A549 (cell line): ENCODE data around the gene IBSP. TPM values are rescaled to one million over a fixed set of nuclear protein-coding genes. Genes with fewer than 3 reads are reported as not detected.

ENCODE experiments used
- ATAC-seq, 2 experiments: fragments of 200-7000 bp in 1 of 2; fragments of >200 bp in 1 of 2; cut with Nextera tagmentation in 1 of 2; cut with Tn5 transposase in 1 of 2; 3 replicates each; pipeline versions ENCODE4 v1.8.0 to v1.9.1; 2018 to 2020; ENCODE audit warnings: mild to moderate bottlenecking in 1 of 2, moderate library complexity in 1 of 2
- CTCF ChIA-PET: fragments of 300-600 bp; sonication (Branson Sonifier 250); formaldehyde crosslinking; extraction: SDS; loops from one replicate; lab custom pipeline; 2021; ENCODE audit warnings: antibody characterized with exemption, inconsistent platforms; lab: Yijun Ruan, JAX
- POLR2A ChIA-PET: fragments of 350-600 bp; formaldehyde crosslinking; extraction: SDS; loops from one replicate; lab custom pipeline; 2021; ENCODE audit warnings: antibody characterized with exemption, inconsistent platforms; lab: Yijun Ruan, JAX
- DNase-seq, 2 experiments: peaks; one replicate each; pipeline versions ENCODE4 v3.0.0 to v3.0.0-alpha.2; 2011 to 2016; ENCODE audit warnings: low read depth in 1 of 2, low spot score in 1 of 2
- FAIRE-seq: peaks from 2 replicates; lab custom pipeline; 2011; peaks lifted over from hg19 to GRCh38; lab: Jason Lieb, UNC
- H3K27ac ChIP-seq, 2 experiments: fragments of >200 bp; sonication (Bioruptor Twin); formaldehyde crosslinking; 3 replicates each; pipeline ENCODE4 v1.5.1; 2016 to 2017
- H3K4me1 ChIP-seq: fragments of >200 bp; sonication (Bioruptor Twin); formaldehyde crosslinking; 3 replicates; pipeline ENCODE4 v1.6.1; 2016
- H3K4me2 ChIP-seq: fragments of >200 bp; sonication (Bioruptor Twin); formaldehyde crosslinking; 3 replicates; pipeline ENCODE4 v1.6.1; 2016
- H3K4me3 ChIP-seq: fragments of >200 bp; sonication (Bioruptor Twin); formaldehyde crosslinking; 3 replicates; pipeline ENCODE4 v1.5.1; 2016
- H3K9me3 ChIP-seq: fragments of >200 bp; sonication (Bioruptor Twin); formaldehyde crosslinking; 3 replicates; pipeline ENCODE4 v1.6.1; 2016
- ATOH8 ChIP-seq: fragments of 250-450 bp; sonication (Bioruptor Pico); IDR thresholded peaks from 2 replicates; pipeline ENCODE4 v1.5.0; 2020; ENCODE audit warnings: low read depth, mild to moderate bottlenecking, moderate library complexity
- BCL3 ChIP-seq: fragments of >200 bp; sonication (Bioruptor Twin); formaldehyde crosslinking; IDR thresholded peaks from 3 replicates; pipeline ENCODE4 v1.6.1; 2016
- CBX2 ChIP-seq: fragments of 200-600 bp; sonication (generic); IDR thresholded peaks from 2 replicates; pipeline ENCODE4 v1.6.1; 2016; ENCODE audit warnings: low read depth, mild to moderate bottlenecking, borderline replicate concordance
- CHD2 ChIP-seq: fragments of 150-350 bp; IDR thresholded peaks from 2 replicates; pipeline ENCODE4 v1.6.1; 2014; ENCODE audit warnings: low read length; ENCODE audit not compliant: partially characterized antibody
- E2F6 ChIP-seq: IDR thresholded peaks from 2 replicates; pipeline ENCODE4 v1.6.1; 2012; ENCODE audit warnings: low read depth, borderline replicate concordance
- EHF ChIP-seq: fragments of 250-450 bp; sonication (Bioruptor Pico); IDR thresholded peaks from 2 replicates; pipeline ENCODE4 v1.5.0; 2020; ENCODE audit warnings: mild to moderate bottlenecking
- EP300 ChIP-seq, 2 experiments: fragments of >200 bp; sonication (Bioruptor Twin); formaldehyde crosslinking; IDR thresholded peaks; 2 replicates in 1 of 2; 3 replicates in 1 of 2; pipeline ENCODE4 v1.6.1; 2016 to 2017
- ESRRA ChIP-seq: fragments of 150-350 bp; IDR thresholded peaks from 2 replicates; pipeline ENCODE4 v1.6.1; 2014; ENCODE audit warnings: mild to moderate bottlenecking, low read length, borderline replicate concordance
- FOSL2 ChIP-seq, 2 experiments: fragments of 450-650 bp in 1 of 2; fragments of >200 bp in 1 of 2; sonication (Bioruptor Twin) in 1 of 2; formaldehyde crosslinking; IDR thresholded peaks; 2 replicates each; pipeline versions ENCODE4 v1.5.0 to v1.6.1; 2016 to 2020; ENCODE audit warnings: mild to moderate bottlenecking in 1 of 2, moderate library complexity in 1 of 2
- GATA3 ChIP-seq: IDR thresholded peaks from 2 replicates; pipeline ENCODE4 v1.6.1; 2012; ENCODE audit warnings: borderline replicate concordance
- HDAC2 ChIP-seq: fragments of 200-600 bp; sonication (generic); IDR thresholded peaks from 2 replicates; pipeline ENCODE4 v1.6.1; 2016
- HEYL ChIP-seq: fragments of 250-450 bp; sonication (Bioruptor Pico); IDR thresholded peaks from 2 replicates; pipeline ENCODE4 v1.8.0; 2021; ENCODE audit warnings: mild to moderate bottlenecking, moderate library complexity
- HOXA7 ChIP-seq: fragments of 250-450 bp; sonication (Bioruptor Pico); IDR thresholded peaks from 2 replicates; pipeline ENCODE4 v1.5.0; 2020; ENCODE audit warnings: mild to moderate bottlenecking, moderate library complexity
- HOXB13 ChIP-seq: fragments of 250-450 bp; sonication (Bioruptor Pico); IDR thresholded peaks from 2 replicates; pipeline ENCODE4 v1.5.0; 2020; ENCODE audit warnings: low read depth, mild to moderate bottlenecking, moderate library complexity
- HOXB5 ChIP-seq: fragments of 250-450 bp; sonication (Bioruptor Pico); IDR thresholded peaks from 2 replicates; pipeline ENCODE4 v1.5.0; 2020; ENCODE audit warnings: mild to moderate bottlenecking, moderate library complexity
- JUNB ChIP-seq: fragments of >200 bp; sonication (Bioruptor Twin); formaldehyde crosslinking; IDR thresholded peaks from 2 replicates; pipeline ENCODE4 v1.6.1; 2016
- KDM1A ChIP-seq: fragments of 200-600 bp; sonication (generic); IDR thresholded peaks from 2 replicates; pipeline ENCODE4 v1.6.1; 2016; ENCODE audit warnings: low read depth, mild to moderate bottlenecking
- MAX ChIP-seq: IDR thresholded peaks from 2 replicates; pipeline ENCODE4 v1.6.1; 2012
- MYC ChIP-seq: IDR thresholded peaks from 2 replicates; pipeline ENCODE4 v1.6.1; 2012; ENCODE audit warnings: mild to moderate bottlenecking, inconsistent platforms, low read length, improper control_type of control experiment, borderline replicate concordance
- NFE2L2 ChIP-seq: fragments of 150-350 bp; conservative IDR thresholded peaks from 2 replicates; pipeline ENCODE4 v1.6.1; 2014; ENCODE audit warnings: low read length
- PHF8 ChIP-seq: fragments of 200-600 bp; sonication (generic); IDR thresholded peaks from 2 replicates; pipeline ENCODE4 v1.6.1; 2016; ENCODE audit warnings: low read depth, mild to moderate bottlenecking, antibody characterized with exemption, moderate library complexity, borderline replicate concordance
- POLR2A ChIP-seq: IDR thresholded peaks from 2 replicates; pipeline ENCODE4 v1.6.1; 2012; ENCODE audit warnings: mild to moderate bottlenecking, low read length
- POLR2AphosphoS2 ChIP-seq: conservative IDR thresholded peaks from 2 replicates; pipeline ENCODE4 v1.6.1; 2012; ENCODE audit warnings: low read length, improper control_type of control experiment, inconsistent platforms
- RNF2 ChIP-seq: fragments of 200-600 bp; sonication (generic); IDR thresholded peaks from 2 replicates; pipeline ENCODE4 v1.6.1; 2016; ENCODE audit warnings: low read depth, mild to moderate bottlenecking, antibody characterized with exemption, moderate library complexity, borderline replicate concordance
- USF2 ChIP-seq: fragments of 450-650 bp; IDR thresholded peaks from 2 replicates; pipeline ENCODE4 v1.6.1; 2014; ENCODE audit warnings: antibody characterized with exemption
- ZC3H11A ChIP-seq: fragments of 450-650 bp; IDR thresholded peaks from 2 replicates; pipeline ENCODE4 v1.6.1; 2014; ENCODE audit warnings: antibody characterized with exemption, mild to moderate bottlenecking
- ZFP36 ChIP-seq: fragments of 450-650 bp; IDR thresholded peaks from 2 replicates; pipeline ENCODE4 v1.6.1; 2014; ENCODE audit warnings: borderline replicate concordance; ENCODE audit not compliant: partially characterized antibody
- ZNF302 ChIP-seq: fragments of 250-450 bp; sonication (Bioruptor Pico); IDR thresholded peaks from 2 replicates; pipeline ENCODE4 v1.9.0; 2021; ENCODE audit warnings: inconsistent platforms, mild to moderate bottlenecking, moderate library complexity
- WGBS: methylation state at CpG from one replicate; pipeline ENCODE4 v1.1.6; 2017; ENCODE audit errors: missing lambda C conversion rate; 5-methylcytosine and 5-hydroxymethylcytosine counted together
- polyA plus RNA-seq, 4 experiments: library from polyadenylated mRNA; depleted of rRNA in 3 of 4; stranded (reverse); fragments of >200 nt; fragmentation: RNase III in 1 of 4; extraction: RNeasy Plus Mini Kit Qiagen cat#74134 plus additional on column Dnase treatment in 1 of 4; gene quantifications; 2 replicates in 3 of 4; 3 replicates in 1 of 4; pipeline ENCODE4 v1.2.3, GENCODE V29; 2011 to 2017

IBSP gene
- polyA plus RNA-seq, 2 of the 4 experiments (the other 2 are of a cell fraction), result not detected

GRCh38 chr4:87783781-87784180 is 15.6 kb upstream of the IBSP start:
- POLR2A ChIA-PET, result no interaction called here
- Histone ChIP-seq H3K9me3 (no peaks in the 10 kb centered on the region), H3K4me3 (no peak overlapping the region)
- DNase-seq, result no peak
- no peak for TF ChIP-seq JUNB
- TF ChIP-seq ZC3H11A, result no peak
- TF ChIP-seq MAX, result no peak
- TF ChIP-seq USF2, result no peak
- no peak for TF ChIP-seq FOSL2 (IDR thresholded peaks at IDR 0.05)
- TF ChIP-seq FOSL2 (CRISPR knock-in tag; IDR thresholded peaks at IDR 0.05), result no peak
- TF ChIP-seq HOXB5, result no peak
- TF ChIP-seq POLR2AphosphoS2, result no peak
- TF ChIP-seq KDM1A, result no peak
- no peak for TF ChIP-seq HEYL
- TF ChIP-seq, all 56 proteins: peak for 0
- CTCF ChIA-PET, result no interaction called here
- H3K27ac ChIP-seq, result no peak overlapping the region
- 62% methylated on average over 2 of the region's 2 CpGs for WGBS
- H3K4me1 ChIP-seq, result no peaks in the 10 kb centered on the region
- ATAC-seq, result no peak
- no peak for FAIRE-seq
- H3K4me2 ChIP-seq, result no peak overlapping the region

GRCh38 chr4:87785731-87786509 is 13.4 kb upstream of the IBSP start:
- Histone ChIP-seq H3K4me3 (no peak overlapping the region), H3K9me3 (no peaks in the 10 kb centered on the region), H3K27ac (no peak overlapping the region), H3K4me1 (no peaks in the 10 kb centered on the region), H3K4me2 (no peak overlapping the region)
- DNase-seq, result no peak
- POLR2A ChIA-PET, result no interaction called here
- no peak for ATAC-seq
- 70% methylated on average over 10 of the region's 15 CpGs for WGBS
- TF ChIP-seq ZNF302 (CRISPR knock-in tag) (no peak), POLR2A (no peak), JUNB (no peak), HDAC2 (no peak), POLR2AphosphoS2 (no peak), BCL3 (no peak), CBX2 (no peak), NFE2L2 (no peak), ZFP36 (no peak), KDM1A (no peak), RNF2 (no peak), HOXA7 (no peak), GATA3 (no peak), PHF8 (no peak)
- FAIRE-seq, result no peak
- CTCF ChIA-PET, result interaction anchor here (1.7 kb wide), 1 partner anchor 16 kb away, joined by 3 read pairs; no protein-coding TSS in a partner anchor

GRCh38 chr4:87802858-87803257 is 3.5 kb downstream of the IBSP start:
- POLR2A ChIA-PET, result no interaction called here
- no peak overlapping the region for H3K4me2 ChIP-seq
- TF ChIP-seq JUNB (no peak), BCL3 (no peak), POLR2AphosphoS2 (no peak), CHD2 (no peak), EP300 (IDR thresholded peaks at IDR 0.05) (no peak), ESRRA (no peak), E2F6 (no peak), HOXA7 (no peak), HOXB13 (CRISPR knock-in tag) (no peak), ATOH8 (CRISPR knock-in tag) (no peak), MYC (no peak), MAX (no peak), EHF (CRISPR knock-in tag) (no peak)
- TF ChIP-seq, all 56 proteins: peak for 0
- DNase-seq (no peak), FAIRE-seq (no peak), ATAC-seq (no peak)
- CTCF ChIA-PET, result no interaction called here
- no peaks in the 10 kb centered on the region for H3K9me3 ChIP-seq
- H3K27ac ChIP-seq, result no peak overlapping the region
- no peaks in the 10 kb centered on the region for H3K4me1 ChIP-seq
- no peak overlapping the region for H3K4me3 ChIP-seq
